Subcutaneous adipose tissue (tissue), 4 donors: ENCODE measurements around the gene FSHR. TPM values are rescaled to one million over a fixed set of nuclear protein-coding genes. Genes with fewer than 3 reads are reported as not detected.

Source experiments
- total RNA-seq, 4 donors: library from RNA; depleted of rRNA; stranded (reverse); fragments of >200 nt; gene quantifications; one replicate each; pipeline ENCODE4 v1.1.0, GENCODE V29; 2016
- TF ChIP-seq, protein P1 (sequence below): fragments of 450-650 bp; IDR thresholded peaks from one replicate; pipeline ENCODE4 v1.5.1; 2016; ENCODE audit warnings: low read depth, mild to moderate bottlenecking, control low read depth, antibody characterized with exemption, moderate library complexity

FSHR gene, protein sequence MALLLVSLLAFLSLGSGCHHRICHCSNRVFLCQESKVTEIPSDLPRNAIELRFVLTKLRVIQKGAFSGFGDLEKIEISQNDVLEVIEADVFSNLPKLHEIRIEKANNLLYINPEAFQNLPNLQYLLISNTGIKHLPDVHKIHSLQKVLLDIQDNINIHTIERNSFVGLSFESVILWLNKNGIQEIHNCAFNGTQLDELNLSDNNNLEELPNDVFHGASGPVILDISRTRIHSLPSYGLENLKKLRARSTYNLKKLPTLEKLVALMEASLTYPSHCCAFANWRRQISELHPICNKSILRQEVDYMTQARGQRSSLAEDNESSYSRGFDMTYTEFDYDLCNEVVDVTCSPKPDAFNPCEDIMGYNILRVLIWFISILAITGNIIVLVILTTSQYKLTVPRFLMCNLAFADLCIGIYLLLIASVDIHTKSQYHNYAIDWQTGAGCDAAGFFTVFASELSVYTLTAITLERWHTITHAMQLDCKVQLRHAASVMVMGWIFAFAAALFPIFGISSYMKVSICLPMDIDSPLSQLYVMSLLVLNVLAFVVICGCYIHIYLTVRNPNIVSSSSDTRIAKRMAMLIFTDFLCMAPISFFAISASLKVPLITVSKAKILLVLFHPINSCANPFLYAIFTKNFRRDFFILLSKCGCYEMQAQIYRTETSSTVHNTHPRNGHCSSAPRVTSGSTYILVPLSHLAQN
- total RNA-seq: not detected

DNA sequence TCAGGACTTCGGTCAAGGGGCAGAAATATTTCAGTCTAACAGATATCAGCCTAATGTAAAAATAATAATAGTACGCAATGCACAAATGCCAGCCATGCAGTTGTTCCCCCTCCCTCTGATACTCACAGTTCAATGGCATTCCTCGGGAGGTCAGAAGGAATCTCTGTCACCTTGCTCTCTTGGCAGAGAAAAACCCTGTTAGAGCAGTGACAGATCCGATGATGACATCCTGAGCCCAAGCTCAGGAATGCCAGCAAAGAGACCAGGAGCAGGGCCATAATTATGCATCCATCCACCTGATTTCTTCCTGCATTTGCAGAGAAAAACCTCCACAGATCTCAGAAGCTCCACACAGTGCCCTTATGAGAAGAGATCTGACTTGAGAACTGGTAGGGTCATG lies at the start of gene FSHR:
Gene FSHR (minus strand): TSS at position 376 of the 400 bp plus-strand sequence. CDS start 98 bp downstream, at position 278.
- TF ChIP-seq, protein P1, sequence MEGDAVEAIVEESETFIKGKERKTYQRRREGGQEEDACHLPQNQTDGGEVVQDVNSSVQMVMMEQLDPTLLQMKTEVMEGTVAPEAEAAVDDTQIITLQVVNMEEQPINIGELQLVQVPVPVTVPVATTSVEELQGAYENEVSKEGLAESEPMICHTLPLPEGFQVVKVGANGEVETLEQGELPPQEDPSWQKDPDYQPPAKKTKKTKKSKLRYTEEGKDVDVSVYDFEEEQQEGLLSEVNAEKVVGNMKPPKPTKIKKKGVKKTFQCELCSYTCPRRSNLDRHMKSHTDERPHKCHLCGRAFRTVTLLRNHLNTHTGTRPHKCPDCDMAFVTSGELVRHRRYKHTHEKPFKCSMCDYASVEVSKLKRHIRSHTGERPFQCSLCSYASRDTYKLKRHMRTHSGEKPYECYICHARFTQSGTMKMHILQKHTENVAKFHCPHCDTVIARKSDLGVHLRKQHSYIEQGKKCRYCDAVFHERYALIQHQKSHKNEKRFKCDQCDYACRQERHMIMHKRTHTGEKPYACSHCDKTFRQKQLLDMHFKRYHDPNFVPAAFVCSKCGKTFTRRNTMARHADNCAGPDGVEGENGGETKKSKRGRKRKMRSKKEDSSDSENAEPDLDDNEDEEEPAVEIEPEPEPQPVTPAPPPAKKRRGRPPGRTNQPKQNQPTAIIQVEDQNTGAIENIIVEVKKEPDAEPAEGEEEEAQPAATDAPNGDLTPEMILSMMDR: no peak

DNA sequence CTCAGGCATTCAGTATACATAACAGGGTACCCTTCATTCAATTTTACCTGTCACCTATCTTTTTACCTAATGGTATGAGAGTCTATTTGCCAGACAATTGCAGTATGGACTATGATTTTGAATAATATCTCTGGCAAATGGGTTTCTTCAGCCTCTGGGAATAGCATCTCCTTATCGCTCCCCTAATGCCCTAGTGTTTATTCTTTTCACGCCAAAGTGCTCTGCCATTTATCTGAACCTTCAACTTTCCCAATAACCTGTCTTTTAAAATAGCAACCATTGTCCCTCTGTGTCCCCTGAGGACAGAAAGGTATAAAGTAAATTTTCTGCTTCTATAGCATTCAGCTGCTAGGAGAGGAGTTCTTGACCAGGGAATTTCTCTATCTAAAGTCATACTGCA lies 45.0 kb upstream of the FSHR start:
- TF ChIP-seq, protein P1: no peak

- TF ChIP-seq, protein P1: no peak
Measured at GRCh38 chr2:49194701-49195100, 40.4 kb upstream of the FSHR start.

DNA sequence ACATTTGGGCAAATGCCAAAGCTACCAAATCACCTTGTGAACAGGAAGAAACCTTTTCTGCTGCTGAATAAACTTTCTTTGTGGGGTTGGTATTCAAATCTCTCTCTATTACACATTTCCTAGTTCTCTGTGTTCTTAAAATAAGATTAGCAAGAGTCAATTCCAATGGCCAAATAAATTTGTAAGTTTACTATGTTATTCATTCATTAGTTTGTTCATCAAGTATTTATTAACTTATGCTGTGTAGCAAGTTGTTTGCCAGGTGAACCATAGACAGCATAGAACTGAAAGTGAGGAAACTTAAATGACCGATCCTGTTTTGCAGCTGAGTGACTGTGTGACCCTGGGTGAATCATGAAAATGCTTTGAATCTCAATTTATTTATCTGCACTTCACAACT lies 37.7 kb upstream of the FSHR start:
- TF ChIP-seq, protein P1: no peak

DNA sequence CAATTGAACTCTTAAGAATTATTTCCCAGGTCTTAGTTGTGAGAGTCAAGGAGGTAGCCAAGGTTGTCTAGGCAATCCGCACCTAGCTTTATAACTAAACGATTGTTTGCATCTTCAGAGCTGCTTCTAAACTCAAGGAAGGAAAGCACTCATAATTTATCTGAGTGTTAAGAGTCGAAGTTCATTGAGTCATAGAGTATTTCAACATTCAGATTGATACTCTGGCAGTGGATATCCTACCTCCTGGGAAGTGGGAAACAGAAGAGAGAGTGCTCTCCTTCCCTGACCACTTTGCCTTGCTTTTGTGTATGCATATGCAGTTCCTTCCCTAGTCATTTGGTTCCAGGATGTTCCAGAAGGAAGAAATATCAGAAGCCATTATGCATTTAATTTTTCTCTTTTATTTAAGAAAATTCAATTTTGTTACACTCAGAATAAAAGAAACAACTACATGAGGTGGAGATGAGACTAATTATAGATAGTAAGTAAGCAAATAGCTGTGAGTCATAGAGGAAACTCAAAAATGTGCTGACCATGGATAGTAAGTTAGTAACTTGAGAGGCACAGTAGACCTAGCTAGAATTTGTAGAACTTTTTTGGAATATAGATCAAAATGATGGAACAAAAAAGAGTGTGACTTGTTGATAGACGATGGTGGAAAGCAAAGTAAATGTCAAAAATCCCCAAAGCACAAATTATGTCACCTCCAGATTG lies 35.4 kb upstream of the FSHR start:
- TF ChIP-seq, protein P1: no peak

- TF ChIP-seq, protein P1: no peak
Measured at GRCh38 chr2:49186050-49186648, 31.8 kb upstream of the FSHR start.

- TF ChIP-seq, protein P1: no peak
Measured at GRCh38 chr2:49178656-49179055, 24.3 kb upstream of the FSHR start.
